ENCODE data around the gene MYCT1.
"Not testable (repeated sequence)": the region's sequence is repeated elsewhere in the genome, so short reads cannot be mapped to it uniquely, and the experiment has no call there.

Gene MYCT1

GRCh38 chr6:152697634-152698033, at the start of gene MYCT1:
Gene MYCT1 (plus strand): TSS chr6:152697897. CDS start chr6:152697903, 6 bp downstream.
- no peak for DNase-seq (ENCODE audit: low spot score)

GRCh38 chr6:152648105-152648504, 49.6 kb upstream of the MYCT1 start:
- no peak for DNase-seq (ENCODE audit: low spot score)

- DNase-seq (ENCODE audit: low spot score) = no peak
Measured at GRCh38 chr6:152651986-152652385, 45.7 kb upstream of the MYCT1 start.

- no peak for DNase-seq (ENCODE audit: low spot score)
Measured at GRCh38 chr6:152661776-152662175, 35.9 kb upstream of the MYCT1 start.

GRCh38 chr6:152669895-152670294, 27.8 kb upstream of the MYCT1 start:
- peak; percentile 36 for DNase-seq (ENCODE audit: low spot score)

- DNase-seq (ENCODE audit: low spot score) = no peak
Measured at GRCh38 chr6:152671171-152671570, 26.5 kb upstream of the MYCT1 start.

- DNase-seq (ENCODE audit: low spot score) = no peak
Measured at GRCh38 chr6:152673236-152673635, 24.5 kb upstream of the MYCT1 start.

GRCh38 chr6:152680151-152680550, 17.5 kb upstream of the MYCT1 start:
- DNase-seq (ENCODE audit: low spot score) = no peak

GRCh38 chr6:152680879-152681517, 16.7 kb upstream of the MYCT1 start:
- DNase-seq (ENCODE audit: low spot score) = no peak

GRCh38 chr6:152682141-152682540, 15.6 kb upstream of the MYCT1 start:
- DNase-seq (ENCODE audit: low spot score) = no peak

- DNase-seq (ENCODE audit: low spot score) = not testable (repeated sequence)
Measured at GRCh38 chr6:152682935-152683334, 14.8 kb upstream of the MYCT1 start.

- no peak for DNase-seq (ENCODE audit: low spot score)
Measured at GRCh38 chr6:152685819-152686218, 11.9 kb upstream of the MYCT1 start.

- DNase-seq (ENCODE audit: low spot score) = no peak
Measured at GRCh38 chr6:152695372-152696045, 2.2 kb upstream of the MYCT1 start.

- DNase-seq (ENCODE audit: low spot score) = no peak
Measured at GRCh38 chr6:152696522-152696921, 1.2 kb upstream of the MYCT1 start.

- DNase-seq (ENCODE audit: low spot score) = no peak
Measured at GRCh38 chr6:152698692-152699091, 995 bp downstream of the MYCT1 start.

- no peak for DNase-seq (ENCODE audit: low spot score)
Measured at GRCh38 chr6:152700427-152700826, 2.7 kb downstream of the MYCT1 start.

- no peak for DNase-seq (ENCODE audit: low spot score)
Measured at GRCh38 chr6:152701081-152701862, 3.6 kb downstream of the MYCT1 start.

- DNase-seq (ENCODE audit: low spot score) = no peak
Measured at GRCh38 chr6:152701863-152702401, 4.2 kb downstream of the MYCT1 start.

- not testable (repeated sequence) for DNase-seq (ENCODE audit: low spot score)
Measured at GRCh38 chr6:152703750-152704149, 6.1 kb downstream of the MYCT1 start.

- no peak for DNase-seq (ENCODE audit: low spot score)
Measured at GRCh38 chr6:152705327-152705726, 7.6 kb downstream of the MYCT1 start.

- no peak for DNase-seq (ENCODE audit: low spot score)
Measured at GRCh38 chr6:152716322-152716721, 18.6 kb downstream of the MYCT1 start.

- peak; percentile 24 for DNase-seq (ENCODE audit: low spot score)
Measured at GRCh38 chr6:152720974-152721373, 23.3 kb downstream of the MYCT1 start.

GRCh38 chr6:152721956-152722355, 24.3 kb downstream of the MYCT1 start:
- DNase-seq (ENCODE audit: low spot score) = no peak
